Liver (tissue), 9 donors: ENCODE results near the gene PPP1R14C. TPM values are rescaled to one million over a fixed set of nuclear protein-coding genes. Genes with fewer than 3 reads are reported as not detected.

Experiments used
- DNase-seq: peaks from one replicate; pipeline ENCODE4 v3.0.0-alpha.2; 2017; ENCODE audit warnings: low spot score
- H3K27ac ChIP-seq, 2 donors: one replicate each; pipeline ENCODE4 v1.7.0; 2013; ENCODE audit warnings: inconsistent platforms in 2 of 2, low read length in 2 of 2, control low read depth in 1 of 2, low read depth in 1 of 2, mild to moderate bottlenecking in 1 of 2
- H3K27me3 ChIP-seq, 4 donors: one replicate each; pipeline versions ENCODE4 v1.6.1 to v1.7.0; 2013; ENCODE audit warnings: low read length in 3 of 4, inconsistent platforms in 1 of 4, mild to moderate bottlenecking in 1 of 4, moderate library complexity in 1 of 4; ENCODE audit not compliant: control insufficient read depth in 4 of 4, insufficient read depth in 4 of 4
- H3K36me3 ChIP-seq, 4 donors: one replicate each; pipeline versions ENCODE4 v1.6.1 to v1.7.0; 2013; ENCODE audit warnings: low read length in 3 of 4, mild to moderate bottlenecking in 3 of 4, low read depth in 1 of 4, moderate library complexity in 1 of 4; ENCODE audit not compliant: control insufficient read depth in 4 of 4, insufficient read depth in 3 of 4
- H3K4me1 ChIP-seq, 4 donors: one replicate each; pipeline versions ENCODE4 v1.6.1 to v1.7.0; 2013; ENCODE audit warnings: low read length in 3 of 4, mild to moderate bottlenecking in 3 of 4, moderate library complexity in 1 of 4; ENCODE audit not compliant: control insufficient read depth in 4 of 4, insufficient read depth in 4 of 4
- H3K4me3 ChIP-seq, 3 donors: one replicate each; pipeline versions ENCODE4 v1.6.1 to v1.7.0; 2013; ENCODE audit warnings: low read length in 3 of 3, control low read depth in 1 of 3, low read depth in 1 of 3, mild to moderate bottlenecking in 1 of 3
- H3K9ac ChIP-seq, 2 donors: one replicate each; pipeline ENCODE4 v1.7.0; 2013; ENCODE audit warnings: low read length in 2 of 2, mild to moderate bottlenecking in 2 of 2, moderate library complexity in 2 of 2, control low read depth in 1 of 2, low read depth in 1 of 2
- H3K9me3 ChIP-seq, 4 donors: one replicate each; pipeline versions ENCODE4 v1.6.1 to v1.7.0; 2013; ENCODE audit warnings: low read length in 3 of 4; ENCODE audit not compliant: control insufficient read depth in 4 of 4
- ATF3 ChIP-seq: IDR thresholded peaks from 2 replicates; pipeline ENCODE4 v1.6.1; 2016; ENCODE audit warnings: antibody characterized with exemption
- EGR1 ChIP-seq, 2 donors: IDR thresholded peaks; 2 replicates each; pipeline ENCODE4 v1.6.1; 2016 to 2018; ENCODE audit warnings: antibody characterized with exemption in 2 of 2, low read depth in 2 of 2
- FOXA1 ChIP-seq: IDR thresholded peaks from 2 replicates; pipeline ENCODE4 v1.6.1; 2016; ENCODE audit warnings: antibody characterized with exemption
- FOXA2 ChIP-seq: IDR thresholded peaks from 2 replicates; pipeline ENCODE4 v1.6.1; 2016; ENCODE audit warnings: antibody characterized with exemption
- GABPA ChIP-seq, 2 donors: IDR thresholded peaks in 1 of 2; conservative IDR thresholded peaks in 1 of 2; 2 replicates each; pipeline ENCODE4 v1.6.1; 2016; ENCODE audit warnings: antibody characterized with exemption in 2 of 2, mild to moderate bottlenecking in 1 of 2, moderate library complexity in 1 of 2
- HNF4A ChIP-seq, 2 donors: conservative IDR thresholded peaks; 2 replicates each; pipeline ENCODE4 v1.6.1; 2016; ENCODE audit warnings: antibody characterized with exemption in 2 of 2, mild to moderate bottlenecking in 2 of 2
- HNF4G ChIP-seq: IDR thresholded peaks from 2 replicates; pipeline ENCODE4 v1.6.1; 2016; ENCODE audit warnings: antibody characterized with exemption
- JUND ChIP-seq, 2 donors: IDR thresholded peaks; 2 replicates each; pipeline ENCODE4 v1.6.1; 2016; ENCODE audit warnings: antibody characterized with exemption in 2 of 2
- MAX ChIP-seq: IDR thresholded peaks from 2 replicates; pipeline ENCODE4 v1.6.1; 2016; ENCODE audit warnings: antibody characterized with exemption
- NR2F2 ChIP-seq: IDR thresholded peaks from 2 replicates; pipeline ENCODE4 v1.6.1; 2016; ENCODE audit warnings: antibody characterized with exemption
- RAD21 ChIP-seq, 2 donors: IDR thresholded peaks; 2 replicates each; pipeline ENCODE4 v1.6.1; 2016; ENCODE audit warnings: antibody characterized with exemption in 2 of 2, mild to moderate bottlenecking in 2 of 2
- REST ChIP-seq: IDR thresholded peaks from 2 replicates; pipeline ENCODE4 v1.6.1; 2016; ENCODE audit warnings: antibody characterized with exemption, mild to moderate bottlenecking
- RXRA ChIP-seq, 2 donors: IDR thresholded peaks; 2 replicates each; pipeline ENCODE4 v1.6.1; 2017 to 2018; ENCODE audit warnings: antibody characterized with exemption in 2 of 2, mild to moderate bottlenecking in 1 of 2
- SP1 ChIP-seq: IDR thresholded peaks from 2 replicates; pipeline ENCODE4 v1.6.1; 2018; ENCODE audit warnings: antibody characterized with exemption, mild to moderate bottlenecking
- TAF1 ChIP-seq: conservative IDR thresholded peaks from 2 replicates; pipeline ENCODE4 v1.6.1; 2016; ENCODE audit warnings: antibody characterized with exemption, mild to moderate bottlenecking
- YY1 ChIP-seq: IDR thresholded peaks from 2 replicates; pipeline ENCODE4 v1.6.1; 2016; ENCODE audit warnings: antibody characterized with exemption, mild to moderate bottlenecking
- WGBS: extraction: QIAGEN DNeasy Blood & Tissue Kit; methylation state at CpG from one replicate; pipeline ENCODE4 v1.1.7; 2013; 5-methylcytosine and 5-hydroxymethylcytosine counted together
- polyA plus RNA-seq, 2 donors: library from polyadenylated mRNA; stranded (reverse) in 1 of 2; unstranded in 1 of 2; fragments of 200-250 nt in 1 of 2; fragments of >200 nt in 1 of 2; fragmentation: Nextera tagmentation in 1 of 2; extraction: Ambion mirVana in 1 of 2; gene quantifications; one replicate each; pipeline versions ENCODE4 v1.2.1 to v1.2.3, GENCODE V29; 2013 to 2015
- total RNA-seq, 2 donors: library from RNA; depleted of rRNA; stranded (reverse); fragments of >200 nt; gene quantifications; one replicate each; pipeline ENCODE4 v1.2.3, GENCODE V29; 2014
- TF ChIP-seq, protein P1 (sequence below): fragments of 150-350 bp; IDR thresholded peaks from 2 replicates; pipeline ENCODE4 v1.5.1; 2017; ENCODE audit warnings: improper control_type of control experiment, low read depth, low read length; ENCODE audit not compliant: missing input control
- TF ChIP-seq, protein P2 (sequence below): IDR thresholded peaks from 2 replicates; pipeline ENCODE4 v1.6.1; 2016; ENCODE audit warnings: antibody characterized with exemption
- donor health status: healthy.
- donor health status: healthy.
- donor health status: healthy.
- donor health status: healthy.
- donor health status: healthy.

The PPP1R14C gene
- total and polyA plus RNA-seq, 4 donors: 0.05 TPM; not detected in 3

- H3K27ac ChIP-seq: no peak overlapping the region
- H3K36me3 ChIP-seq: no peaks in the 10 kb centered on the region
- H3K9me3 ChIP-seq: no peaks in the 10 kb centered on the region
- H3K27me3 ChIP-seq: no peaks in the 10 kb centered on the region
- no peak for DNase-seq
- WGBS: 74% methylated on average over 3 of the region's 3 CpGs
- no peaks in the 10 kb centered on the region for H3K4me1 ChIP-seq
- no peak overlapping the region for H3K9ac ChIP-seq
- no peak overlapping the region for H3K4me3 ChIP-seq
- TF ChIP-seq JUND (IDR thresholded peaks at IDR 0.05) (no peak), RAD21 (IDR thresholded peaks at IDR 0.05) (no peak), HNF4G (no peak)
Measured at GRCh38 chr6:150224820-150225219, 82.0 kb downstream of the PPP1R14C start.

DNA sequence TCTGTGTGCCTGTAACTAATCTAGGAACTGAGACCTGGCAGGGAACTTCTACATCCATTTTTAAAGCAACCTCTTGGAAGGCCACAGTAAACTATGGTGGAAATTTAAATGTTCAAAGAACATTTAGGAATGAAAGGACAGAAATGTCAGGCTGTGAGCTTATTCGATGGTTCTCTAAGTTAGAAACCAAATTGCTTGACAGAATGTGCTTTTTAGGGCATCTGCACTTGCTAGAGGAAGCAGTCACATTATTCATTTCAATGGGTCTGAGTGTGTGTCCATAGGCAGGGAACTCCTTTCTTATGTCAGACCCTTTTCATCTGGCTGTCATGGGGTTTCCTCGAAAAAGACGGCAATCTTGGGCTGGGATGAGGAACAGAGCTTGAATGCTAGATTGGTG, 84.4 kb downstream of the PPP1R14C start:
- H3K27me3 ChIP-seq: no peaks in the 10 kb centered on the region
- H3K27ac ChIP-seq: no peak overlapping the region
- no peak for DNase-seq
- H3K9ac ChIP-seq: no peak overlapping the region
- WGBS: 89% methylated on average over 3 of the region's 3 CpGs
- no peaks in the 10 kb centered on the region for H3K4me1 ChIP-seq
- no peaks in the 10 kb centered on the region for H3K9me3 ChIP-seq
- H3K36me3 ChIP-seq: no peaks in the 10 kb centered on the region
- H3K4me3 ChIP-seq: no peak overlapping the region
- TF ChIP-seq GABPA (IDR thresholded peaks at IDR 0.05 in 1 of 2, conservative IDR thresholded peaks at IDR 0.05 in 1 of 2) (no peak), EGR1 (IDR thresholded peaks at IDR 0.05; ENCODE audit: low read depth in 2 of 2) (no peak), ATF3 (no peak), YY1 (no peak), TAF1 (no peak), NR2F2 (no peak), RXRA (IDR thresholded peaks at IDR 0.05) (no peak), FOXA2 (no peak), JUND (IDR thresholded peaks at IDR 0.05) (no peak)
- TF ChIP-seq, protein P1, sequence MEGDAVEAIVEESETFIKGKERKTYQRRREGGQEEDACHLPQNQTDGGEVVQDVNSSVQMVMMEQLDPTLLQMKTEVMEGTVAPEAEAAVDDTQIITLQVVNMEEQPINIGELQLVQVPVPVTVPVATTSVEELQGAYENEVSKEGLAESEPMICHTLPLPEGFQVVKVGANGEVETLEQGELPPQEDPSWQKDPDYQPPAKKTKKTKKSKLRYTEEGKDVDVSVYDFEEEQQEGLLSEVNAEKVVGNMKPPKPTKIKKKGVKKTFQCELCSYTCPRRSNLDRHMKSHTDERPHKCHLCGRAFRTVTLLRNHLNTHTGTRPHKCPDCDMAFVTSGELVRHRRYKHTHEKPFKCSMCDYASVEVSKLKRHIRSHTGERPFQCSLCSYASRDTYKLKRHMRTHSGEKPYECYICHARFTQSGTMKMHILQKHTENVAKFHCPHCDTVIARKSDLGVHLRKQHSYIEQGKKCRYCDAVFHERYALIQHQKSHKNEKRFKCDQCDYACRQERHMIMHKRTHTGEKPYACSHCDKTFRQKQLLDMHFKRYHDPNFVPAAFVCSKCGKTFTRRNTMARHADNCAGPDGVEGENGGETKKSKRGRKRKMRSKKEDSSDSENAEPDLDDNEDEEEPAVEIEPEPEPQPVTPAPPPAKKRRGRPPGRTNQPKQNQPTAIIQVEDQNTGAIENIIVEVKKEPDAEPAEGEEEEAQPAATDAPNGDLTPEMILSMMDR: no peak
- TF ChIP-seq, protein P2, sequence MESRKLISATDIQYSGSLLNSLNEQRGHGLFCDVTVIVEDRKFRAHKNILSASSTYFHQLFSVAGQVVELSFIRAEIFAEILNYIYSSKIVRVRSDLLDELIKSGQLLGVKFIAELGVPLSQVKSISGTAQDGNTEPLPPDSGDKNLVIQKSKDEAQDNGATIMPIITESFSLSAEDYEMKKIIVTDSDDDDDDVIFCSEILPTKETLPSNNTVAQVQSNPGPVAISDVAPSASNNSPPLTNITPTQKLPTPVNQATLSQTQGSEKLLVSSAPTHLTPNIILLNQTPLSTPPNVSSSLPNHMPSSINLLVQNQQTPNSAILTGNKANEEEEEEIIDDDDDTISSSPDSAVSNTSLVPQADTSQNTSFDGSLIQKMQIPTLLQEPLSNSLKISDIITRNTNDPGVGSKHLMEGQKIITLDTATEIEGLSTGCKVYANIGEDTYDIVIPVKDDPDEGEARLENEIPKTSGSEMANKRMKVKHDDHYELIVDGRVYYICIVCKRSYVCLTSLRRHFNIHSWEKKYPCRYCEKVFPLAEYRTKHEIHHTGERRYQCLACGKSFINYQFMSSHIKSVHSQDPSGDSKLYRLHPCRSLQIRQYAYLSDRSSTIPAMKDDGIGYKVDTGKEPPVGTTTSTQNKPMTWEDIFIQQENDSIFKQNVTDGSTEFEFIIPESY: no peak

DNA sequence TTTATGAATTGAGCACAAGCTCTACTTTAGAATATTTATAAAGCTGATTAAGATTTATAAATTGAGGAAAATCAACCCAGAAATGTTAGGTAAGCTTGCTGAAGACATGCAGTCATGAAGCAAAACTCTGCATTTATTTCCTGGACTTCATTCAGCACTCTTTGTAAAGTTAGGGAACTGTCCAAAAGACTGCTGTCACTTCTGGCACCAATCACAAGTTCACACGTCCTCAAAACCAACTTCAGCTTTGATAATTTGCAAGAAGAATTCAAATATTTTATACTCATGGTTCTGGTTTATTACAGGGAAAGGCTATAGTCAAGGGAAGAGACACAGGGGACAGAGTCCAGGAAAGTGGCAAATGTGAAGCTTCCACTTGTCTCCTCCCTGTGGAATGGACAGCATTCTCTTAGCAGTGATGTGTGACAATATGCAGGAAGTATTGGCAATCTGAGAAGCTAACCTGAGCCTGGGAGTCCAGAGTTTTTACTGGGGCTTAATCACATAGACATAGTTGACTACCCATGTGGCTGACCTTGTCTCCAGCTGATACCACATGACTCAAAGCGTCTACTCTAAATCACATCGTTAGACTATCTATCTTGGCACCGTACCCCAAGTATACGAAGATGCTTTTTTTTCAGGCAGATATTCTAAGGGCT, 85.4 kb downstream of the PPP1R14C start:
- Histone ChIP-seq H3K9ac (no peak overlapping the region), H3K4me3 (no peak overlapping the region), H3K27ac (no peak overlapping the region), H3K4me1 (no peaks in the 10 kb centered on the region), H3K27me3 (no peaks in the 10 kb centered on the region), H3K36me3 (no peaks in the 10 kb centered on the region), H3K9me3 (no peaks in the 10 kb centered on the region)
- 73% methylated on average over 5 of the region's 5 CpGs for WGBS
- no peak for DNase-seq
- TF ChIP-seq EGR1 (IDR thresholded peaks at IDR 0.05; ENCODE audit: low read depth in 2 of 2) (no peak), MAX (no peak), NR2F2 (no peak), JUND (IDR thresholded peaks at IDR 0.05) (no peak), SP1 (no peak), RXRA (IDR thresholded peaks at IDR 0.05) (no peak), REST (no peak), HNF4A (conservative IDR thresholded peaks at IDR 0.05) (no peak), FOXA1 (no peak), FOXA2 (no peak)
- TF ChIP-seq, protein P1: no peak
